Calu3 (cell line): ENCODE measurements around the gene CYTH2. TPM values are rescaled to one million over a fixed set of nuclear protein-coding genes. Genes with fewer than 3 reads are reported as not detected.

Experiments
- BruUV-seq: library from RNA; stranded (reverse); fragments of 400-500 nt; replicated peaks from 2 replicates; lab custom pipeline; 2021; lab: Mats Ljungman, UMichigan
- CTCF ChIA-PET: fragments of 300-600 bp; sonication (Branson Sonifier 250); formaldehyde crosslinking; loops from one replicate; lab custom pipeline; 2022; ENCODE audit warnings: antibody characterized with exemption; lab: Charles Lee
- DNase-seq: peaks from one replicate; pipeline ENCODE4 v3.0.0; 2022
- H3K27ac Mint-ChIP-seq: one replicate; pipeline ENCODE4 v1.8.0; 2022; ENCODE audit warnings: mixed read lengths; ENCODE audit not compliant: unreplicated experiment
- H3K27me3 Mint-ChIP-seq: one replicate; pipeline ENCODE4 v1.8.0; 2022; ENCODE audit warnings: mixed read lengths; ENCODE audit not compliant: unreplicated experiment
- H3K36me3 Mint-ChIP-seq: one replicate; pipeline ENCODE4 v1.8.0; 2022; ENCODE audit warnings: mild to moderate bottlenecking, moderate library complexity, mixed read lengths; ENCODE audit not compliant: insufficient read depth, unreplicated experiment
- H3K4me1 Mint-ChIP-seq: one replicate; pipeline ENCODE4 v1.8.0; 2022; ENCODE audit warnings: mild to moderate bottlenecking, low read depth, mixed read lengths; ENCODE audit not compliant: unreplicated experiment
- H3K4me3 Mint-ChIP-seq: one replicate; pipeline ENCODE4 v1.8.0; 2022; ENCODE audit warnings: mild to moderate bottlenecking, low read depth, moderate library complexity, mixed read lengths; ENCODE audit not compliant: unreplicated experiment
- H3K9me3 Mint-ChIP-seq: one replicate; pipeline ENCODE4 v1.8.0; 2022; ENCODE audit warnings: low read depth, mixed read lengths; ENCODE audit not compliant: unreplicated experiment
- CTCF ChIP-seq: fragments of 200-600 bp; IDR thresholded peaks from one replicate; pipeline ENCODE4 v1.8.0; 2022; ENCODE audit warnings: antibody characterized with exemption; ENCODE audit not compliant: unreplicated experiment
- intact Hi-C: fragments of 100-400 bp; cut with micrococcal nuclease; formaldehyde crosslinking; loops from one replicate; pipeline ENCODE4 v1.10.0; 2022; ENCODE audit not compliant: unreplicated experiment
- total RNA-seq: library from RNA; stranded (reverse); gene quantifications from 2 replicates; pipeline ENCODE4 v1.2.3, GENCODE V29; 2022

Gene CYTH2
- total RNA-seq, 1 experiment from 2014 or later: 109 TPM

- BruUV-seq: no TSS peak
- CTCF ChIA-PET: no interaction called here
- Mint-ChIP-seq H3K27ac (no peak overlapping the region), H3K36me3 (peaks cover 36% of the 10 kb centered on the region), H3K27me3 (peaks cover 97% of the 10 kb centered on the region), H3K4me1 (peaks cover 43% of the 10 kb centered on the region), H3K9me3 (no peaks in the 10 kb centered on the region), H3K4me3 (peak overlapping the region; percentile 11)
- intact Hi-C loops: no loop called here
- no peak for TF ChIP-seq CTCF
- no peak for DNase-seq
Observed at GRCh38 chr19:48499316-48500090, 30.3 kb downstream of the CYTH2 start.

- Mint-ChIP-seq H3K9me3 (no peaks in the 10 kb centered on the region), H3K27me3 (peaks cover 84% of the 10 kb centered on the region), H3K4me1 (peaks cover 33% of the 10 kb centered on the region), H3K27ac (no peak overlapping the region), H3K36me3 (peaks cover 30% of the 10 kb centered on the region), H3K4me3 (peak overlapping the region; percentile 38)
- CTCF ChIA-PET: no interaction called here
- no TSS peak for BruUV-seq
- no peak for DNase-seq
- TF ChIP-seq CTCF: no peak
- intact Hi-C loops: no loop called here
Observed at GRCh38 chr19:48500830-48501493, 31.8 kb downstream of the CYTH2 start.

- BruUV-seq: no TSS peak
- Mint-ChIP-seq H3K9me3 (no peaks in the 10 kb centered on the region), H3K4me3 (peak overlapping the region; percentile 38), H3K36me3 (peaks cover 30% of the 10 kb centered on the region), H3K27me3 (peaks cover 76% of the 10 kb centered on the region), H3K4me1 (peaks cover 33% of the 10 kb centered on the region), H3K27ac (peak overlapping the region; percentile 12)
- TF ChIP-seq CTCF: no peak
- intact Hi-C loops: no loop called here
- CTCF ChIA-PET: interaction anchor here (0.6 to 1.1 kb wide), 5 partner anchors 49 to 424 kb away, joined by 3 to 8 read pairs (median 5); no protein-coding TSS in a partner anchor
- DNase-seq: peak; percentile 88
Observed at GRCh38 chr19:48501494-48502349, 32.6 kb downstream of the CYTH2 start.

GRCh38 chr19:48502350-48503018, 33.3 kb downstream of the CYTH2 start:
- CTCF ChIA-PET: interaction anchor here (0.6 to 1.1 kb wide), 6 partner anchors 48 to 1337 kb away, joined by 3 to 8 read pairs (median 4); no protein-coding TSS in a partner anchor
- peaks cover 33% of the 10 kb centered on the region for H3K4me1 Mint-ChIP-seq
- BruUV-seq: no TSS peak
- TF ChIP-seq CTCF: no peak
- peak overlapping the region; percentile 12 for H3K27ac Mint-ChIP-seq
- H3K27me3 Mint-ChIP-seq: peaks cover 69% of the 10 kb centered on the region
- peak overlapping the region; percentile 20 for H3K4me3 Mint-ChIP-seq
- peaks cover 30% of the 10 kb centered on the region for H3K36me3 Mint-ChIP-seq
- DNase-seq: no peak
- H3K9me3 Mint-ChIP-seq: no peaks in the 10 kb centered on the region
- intact Hi-C loops: no loop called here
